Loucy (cell line): ENCODE measurements around the gene KCNMB2.
"Not testable (repeated sequence)": the region's sequence is repeated elsewhere in the genome, so short reads cannot be mapped to it uniquely, and the experiment has no call there.

Source experiments
- H2AFZ ChIP-seq: fragments of 200-600 bp; sonication (generic); 2 replicates; pipeline ENCODE4 v1.6.0; 2016; ENCODE audit warnings: antibody characterized with exemption, mild to moderate bottlenecking, low read length, moderate library complexity
- H3F3A ChIP-seq: fragments of 200-600 bp; 2 replicates; pipeline ENCODE4 v1.6.0; 2016; ENCODE audit warnings: antibody characterized with exemption, low read depth, mild to moderate bottlenecking
- H3K27me3 ChIP-seq: fragments of 200-600 bp; sonication (generic); 2 replicates; pipeline ENCODE4 v1.6.1; 2014; ENCODE audit warnings: low read length, mild to moderate bottlenecking; ENCODE audit not compliant: insufficient read depth, poor library complexity, severe bottlenecking
- H3K36me3 ChIP-seq: fragments of 200-600 bp; sonication (generic); 2 replicates; pipeline ENCODE4 v1.6.1; 2016; ENCODE audit warnings: low read length; ENCODE audit not compliant: insufficient read depth
- H3K4me1 ChIP-seq: fragments of 200-600 bp; sonication (generic); 2 replicates; pipeline ENCODE4 v1.5.1; 2014; ENCODE audit warnings: low read length, mild to moderate bottlenecking; ENCODE audit not compliant: insufficient read depth, poor library complexity, severe bottlenecking
- H3K4me2 ChIP-seq: fragments of 200-600 bp; sonication (generic); 2 replicates; pipeline ENCODE4 v1.6.0; 2014; ENCODE audit warnings: antibody characterized with exemption, low read length, low read depth, mild to moderate bottlenecking; ENCODE audit not compliant: poor library complexity, severe bottlenecking
- H3K4me3 ChIP-seq: fragments of 200-600 bp; sonication (generic); 2 replicates; pipeline ENCODE4 v1.5.1; 2014; ENCODE audit warnings: low read length, mild to moderate bottlenecking, mixed read lengths; ENCODE audit not compliant: poor library complexity, severe bottlenecking
- H3K79me2 ChIP-seq: fragments of 200-600 bp; sonication (generic); 2 replicates; pipeline ENCODE4 v1.6.1; 2014; ENCODE audit warnings: low read length; ENCODE audit not compliant: insufficient read depth
- H3K9ac ChIP-seq: fragments of 200-600 bp; sonication (generic); 2 replicates; pipeline ENCODE4 v1.6.0; 2014; ENCODE audit warnings: mild to moderate bottlenecking, low read depth, low read length, moderate library complexity; ENCODE audit not compliant: poor library complexity, severe bottlenecking
- H3K9me2 ChIP-seq: fragments of 200-600 bp; sonication (generic); replicated peaks from 2 replicates; pipeline ENCODE4 v1.6.1; 2016; ENCODE audit warnings: low read depth, low read length, mixed read lengths
- H3K9me3 ChIP-seq: fragments of 200-600 bp; sonication (generic); 2 replicates; pipeline ENCODE4 v1.6.1; 2014; ENCODE audit warnings: mild to moderate bottlenecking, antibody characterized with exemption, low read length, low read depth; ENCODE audit not compliant: insufficient read depth
- H4K20me1 ChIP-seq: fragments of 200-600 bp; sonication (generic); 2 replicates; pipeline ENCODE4 v1.6.0; 2014; ENCODE audit warnings: antibody characterized with exemption, low read length, mild to moderate bottlenecking; ENCODE audit not compliant: insufficient read depth, poor library complexity, severe bottlenecking
- EZH2phosphoT487 ChIP-seq: fragments of 200-600 bp; IDR thresholded peaks from 2 replicates; pipeline ENCODE4 v1.6.1; 2018; ENCODE audit warnings: antibody characterized with exemption, mild to moderate bottlenecking, moderate library complexity, borderline replicate concordance
- TF ChIP-seq, protein P1 (sequence below): fragments of 200-600 bp; sonication (generic); conservative IDR thresholded peaks from 2 replicates; pipeline ENCODE4 v1.5.1; 2014; ENCODE audit warnings: mild to moderate bottlenecking, antibody characterized with exemption, low read length

Gene KCNMB2

DNA sequence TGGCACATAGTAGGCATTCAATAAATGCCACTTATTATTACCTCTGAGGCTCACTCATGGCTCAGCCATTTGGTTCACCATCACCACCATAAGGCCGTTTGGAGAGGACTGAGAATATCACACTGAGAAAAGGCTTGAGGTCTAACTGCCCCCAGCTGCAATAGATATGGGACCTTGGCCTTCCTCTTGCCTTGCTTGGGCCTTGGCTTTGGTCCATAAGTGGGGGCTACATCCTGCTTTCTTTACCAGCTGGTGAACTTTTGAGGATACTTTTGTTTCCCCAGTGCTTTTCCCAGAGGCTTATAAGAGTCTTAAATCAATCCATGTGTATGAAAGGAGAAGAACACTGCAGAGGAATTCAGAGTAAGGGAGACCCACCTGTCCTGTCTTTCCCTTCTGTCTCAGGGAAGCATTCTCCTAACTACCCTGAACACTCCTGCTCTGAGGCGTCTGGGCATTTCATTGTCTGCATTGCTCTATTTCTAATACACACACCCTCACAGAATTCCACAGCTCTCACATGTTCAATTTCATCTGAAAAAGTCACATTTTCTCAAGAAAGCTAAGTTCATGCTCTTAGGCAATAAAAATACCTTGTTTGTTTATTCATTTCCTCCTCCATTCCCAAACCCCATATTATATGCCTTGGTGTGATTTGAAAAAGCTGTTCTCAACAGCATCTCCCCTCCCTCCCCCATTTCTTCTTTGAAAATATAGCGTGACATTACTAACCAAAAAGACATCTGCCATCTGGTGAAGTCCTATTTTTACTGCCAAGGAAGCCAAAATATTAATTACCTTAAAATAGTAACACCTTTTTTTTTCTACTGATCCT is 22.5 kb upstream of the KCNMB2 start:
- no peak overlapping the region for H3K4me2 ChIP-seq
- H3K36me3 ChIP-seq: no peaks in the 10 kb centered on the region
- H3K9ac ChIP-seq: no peak overlapping the region
- H3K9me3 ChIP-seq: no peaks in the 10 kb centered on the region
- H3K79me2 ChIP-seq: no peaks in the 10 kb centered on the region
- no peak overlapping the region for H3K4me3 ChIP-seq
- TF ChIP-seq, protein P1, sequence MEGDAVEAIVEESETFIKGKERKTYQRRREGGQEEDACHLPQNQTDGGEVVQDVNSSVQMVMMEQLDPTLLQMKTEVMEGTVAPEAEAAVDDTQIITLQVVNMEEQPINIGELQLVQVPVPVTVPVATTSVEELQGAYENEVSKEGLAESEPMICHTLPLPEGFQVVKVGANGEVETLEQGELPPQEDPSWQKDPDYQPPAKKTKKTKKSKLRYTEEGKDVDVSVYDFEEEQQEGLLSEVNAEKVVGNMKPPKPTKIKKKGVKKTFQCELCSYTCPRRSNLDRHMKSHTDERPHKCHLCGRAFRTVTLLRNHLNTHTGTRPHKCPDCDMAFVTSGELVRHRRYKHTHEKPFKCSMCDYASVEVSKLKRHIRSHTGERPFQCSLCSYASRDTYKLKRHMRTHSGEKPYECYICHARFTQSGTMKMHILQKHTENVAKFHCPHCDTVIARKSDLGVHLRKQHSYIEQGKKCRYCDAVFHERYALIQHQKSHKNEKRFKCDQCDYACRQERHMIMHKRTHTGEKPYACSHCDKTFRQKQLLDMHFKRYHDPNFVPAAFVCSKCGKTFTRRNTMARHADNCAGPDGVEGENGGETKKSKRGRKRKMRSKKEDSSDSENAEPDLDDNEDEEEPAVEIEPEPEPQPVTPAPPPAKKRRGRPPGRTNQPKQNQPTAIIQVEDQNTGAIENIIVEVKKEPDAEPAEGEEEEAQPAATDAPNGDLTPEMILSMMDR: no peak
- no peak for TF ChIP-seq EZH2phosphoT487
- no peak overlapping the region for H2AFZ ChIP-seq
- peaks cover 4% of the 10 kb centered on the region; the same call in 1 of the 2 replicates for H3K9me2 ChIP-seq
- H4K20me1 ChIP-seq: no peaks in the 10 kb centered on the region
- no peaks in the 10 kb centered on the region for H3F3A ChIP-seq
- no peaks in the 10 kb centered on the region for H3K4me1 ChIP-seq
- no peaks in the 10 kb centered on the region for H3K27me3 ChIP-seq

DNA sequence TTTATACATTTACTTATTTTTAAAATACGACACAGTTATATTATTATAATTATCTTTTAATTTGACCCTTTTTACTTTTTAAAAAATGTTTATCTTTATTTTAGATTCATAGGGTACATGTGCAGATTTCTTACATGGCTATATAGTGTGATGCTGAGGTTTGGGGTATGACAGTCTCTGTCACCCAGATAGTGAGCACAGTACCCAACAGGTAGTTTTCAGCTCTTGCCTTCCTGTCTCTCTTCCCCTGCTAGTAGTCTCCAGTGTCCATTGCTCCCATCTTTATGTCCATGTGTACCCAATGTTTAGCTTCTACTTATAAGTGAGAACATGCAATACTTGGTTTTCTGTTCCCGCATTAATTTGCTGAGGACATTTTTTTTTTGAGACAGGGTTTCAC is 21.8 kb upstream of the KCNMB2 start:
- H3K4me2 ChIP-seq: no peak overlapping the region
- no peak for TF ChIP-seq EZH2phosphoT487
- TF ChIP-seq, protein P1: no peak
- no peaks in the 10 kb centered on the region for H4K20me1 ChIP-seq
- no peak overlapping the region for H3K9ac ChIP-seq
- no peaks in the 10 kb centered on the region for H3K27me3 ChIP-seq
- H3K4me1 ChIP-seq: no peaks in the 10 kb centered on the region
- no peaks in the 10 kb centered on the region for H3F3A ChIP-seq
- no peaks in the 10 kb centered on the region for H3K9me3 ChIP-seq
- peaks cover 4% of the 10 kb centered on the region; the same call in 1 of the 2 replicates for H3K9me2 ChIP-seq
- no peaks in the 10 kb centered on the region for H3K79me2 ChIP-seq
- no peak overlapping the region for H2AFZ ChIP-seq
- H3K36me3 ChIP-seq: no peaks in the 10 kb centered on the region
- no peak overlapping the region for H3K4me3 ChIP-seq

DNA sequence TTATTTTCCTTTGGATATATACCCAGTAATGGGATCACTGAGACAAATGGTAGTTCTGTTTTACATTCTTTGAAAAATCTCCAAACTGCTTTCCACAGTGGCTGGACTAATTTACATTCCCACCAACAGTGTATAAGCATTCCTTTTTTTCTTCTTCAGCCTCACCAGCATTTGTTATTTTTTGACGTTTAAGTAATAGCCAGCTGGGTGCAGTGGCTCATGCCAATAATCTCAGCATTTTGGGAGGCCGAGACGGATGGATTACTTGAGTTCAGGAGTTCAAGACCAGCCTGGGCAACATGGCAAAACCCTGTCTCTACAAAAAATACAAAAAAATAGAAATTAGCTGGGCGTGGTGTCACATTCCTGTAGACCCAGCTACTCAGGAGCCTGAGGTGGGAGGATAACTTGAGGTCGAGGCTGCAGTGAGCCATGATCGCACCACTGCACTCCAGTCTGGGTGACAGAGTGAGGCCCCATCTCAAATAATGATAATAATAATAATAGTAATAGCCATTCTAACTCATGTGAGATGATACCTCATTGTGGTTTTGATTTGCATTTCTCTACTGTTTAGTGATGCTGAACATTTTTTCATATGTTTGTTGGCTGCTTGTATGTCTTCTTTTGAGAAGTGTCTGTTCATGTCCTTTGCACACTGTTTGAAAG is 21.0 kb upstream of the KCNMB2 start:
- not testable (repeated sequence) for H2AFZ ChIP-seq, H3K9me3 ChIP-seq, H3K36me3 ChIP-seq, H3K79me2 ChIP-seq, H3K4me3 ChIP-seq, H3F3A ChIP-seq, H3K9me2 ChIP-seq, H3K4me2 ChIP-seq, H3K27me3 ChIP-seq, H3K9ac ChIP-seq, H4K20me1 ChIP-seq, H3K4me1 ChIP-seq
